ENCODE data around the gene EIF2B2. TPM values are rescaled to one million over a fixed set of nuclear protein-coding genes. Genes with fewer than 3 reads are reported as not detected.

The EIF2B2 gene
- total RNA-seq, 1 donor from 2014 or later, result 37.2 TPM

- Mint-ChIP-seq H3K4me3 (no peak overlapping the region), H3K4me1 (no peaks in the 10 kb centered on the region), H3K27me3 (no peaks in the 10 kb centered on the region), H3K9me3 (no peaks in the 10 kb centered on the region), H3K36me3 (ENCODE audit: low read depth) (no peaks in the 10 kb centered on the region), H3K27ac (no peak overlapping the region)
- DNase-seq, result no peak
- ATAC-seq (ENCODE audit: low read depth), result no peak
- no peak for TF ChIP-seq CTCF (IDR thresholded peaks at IDR 0.05)
- POLR2A ChIA-PET, result no interaction called here
- intact Hi-C loops (cut with micrococcal nuclease), result no loop called here
- CTCF ChIA-PET, result no interaction called here
These were observed 23.0 kb upstream of the EIF2B2 start for GRCh38 chr14:74979442-74980397.

- no peak for ATAC-seq (ENCODE audit: low read depth)
- Mint-ChIP-seq H3K9me3 (no peaks in the 10 kb centered on the region), H3K4me1 (no peaks in the 10 kb centered on the region), H3K27me3 (no peaks in the 10 kb centered on the region), H3K4me3 (no peak overlapping the region), H3K27ac (no peak overlapping the region), H3K36me3 (ENCODE audit: low read depth) (no peaks in the 10 kb centered on the region)
- intact Hi-C loops (cut with micrococcal nuclease), result no loop called here
- no peak for TF ChIP-seq CTCF (IDR thresholded peaks at IDR 0.05)
- CTCF ChIA-PET, result no interaction called here
- POLR2A ChIA-PET, result no interaction called here
- DNase-seq, result no peak
These were observed 22.4 kb upstream of the EIF2B2 start for GRCh38 chr14:74980398-74980730.

- Mint-ChIP-seq H3K4me1 (no peaks in the 10 kb centered on the region), H3K27me3 (no peaks in the 10 kb centered on the region), H3K27ac (no peak overlapping the region), H3K9me3 (no peaks in the 10 kb centered on the region), H3K4me3 (no peak overlapping the region), H3K36me3 (ENCODE audit: low read depth) (no peaks in the 10 kb centered on the region)
- CTCF ChIA-PET, result no interaction called here
- DNase-seq (no peak), ATAC-seq (ENCODE audit: low read depth) (no peak)
- intact Hi-C loops (cut with micrococcal nuclease), result no loop called here
- no peak for TF ChIP-seq CTCF (IDR thresholded peaks at IDR 0.05)
- POLR2A ChIA-PET, result interaction anchor here (0.6 kb wide), 1 partner anchor 98 kb away, joined by 7 read pairs; no protein-coding TSS in a partner anchor
These were observed 21.8 kb upstream of the EIF2B2 start for GRCh38 chr14:74980731-74981461.

GRCh38 chr14:74981462-74981782, 21.3 kb upstream of the EIF2B2 start:
- Mint-ChIP-seq H3K4me1 (no peaks in the 10 kb centered on the region), H3K4me3 (no peak overlapping the region), H3K9me3 (no peaks in the 10 kb centered on the region), H3K36me3 (ENCODE audit: low read depth) (no peaks in the 10 kb centered on the region), H3K27ac (no peak overlapping the region), H3K27me3 (no peaks in the 10 kb centered on the region)
- ChIA-PET POLR2A (interaction anchor here (0.6 kb wide), 1 partner anchor 98 kb away, joined by 7 read pairs; no protein-coding TSS in a partner anchor), CTCF (no interaction called here)
- no peak for DNase-seq
- no peak for ATAC-seq (ENCODE audit: low read depth)
- intact Hi-C loops (cut with micrococcal nuclease), result no loop called here
- no peak for TF ChIP-seq CTCF (IDR thresholded peaks at IDR 0.05)

GRCh38 chr14:74981833-74982232, 20.9 kb upstream of the EIF2B2 start:
- TF ChIP-seq CTCF (IDR thresholded peaks at IDR 0.05), result no peak
- Mint-ChIP-seq H3K27ac (no peak overlapping the region), H3K27me3 (no peaks in the 10 kb centered on the region), H3K9me3 (no peaks in the 10 kb centered on the region), H3K4me3 (no peak overlapping the region), H3K4me1 (no peaks in the 10 kb centered on the region), H3K36me3 (ENCODE audit: low read depth) (no peaks in the 10 kb centered on the region)
- DNase-seq (no peak), ATAC-seq (ENCODE audit: low read depth) (no peak)
- ChIA-PET POLR2A (interaction anchor here (0.6 kb wide), 1 partner anchor 97 kb away, joined by 7 read pairs; no protein-coding TSS in a partner anchor), CTCF (no interaction called here)
- intact Hi-C loops (cut with micrococcal nuclease), result no loop called here
